OCI-LY7 (cell line): ENCODE data around the gene TMEM244.

Source experiments
- EZH2phosphoT487 ChIP-seq: fragments of 200-600 bp; sonication (generic); IDR thresholded peaks from 2 replicates; pipeline ENCODE4 v1.6.1; 2018; ENCODE audit warnings: low read depth, borderline replicate concordance, mild to moderate bottlenecking, mixed run types, antibody characterized with exemption, low read length, moderate library complexity, mixed read lengths
- TF ChIP-seq, protein P1 (sequence below): fragments of 200-600 bp; sonication (generic); conservative IDR thresholded peaks from 2 replicates; pipeline ENCODE4 v1.5.1; 2014; ENCODE audit warnings: mild to moderate bottlenecking, antibody characterized with exemption, low read length, moderate library complexity, mixed read lengths

DNA sequence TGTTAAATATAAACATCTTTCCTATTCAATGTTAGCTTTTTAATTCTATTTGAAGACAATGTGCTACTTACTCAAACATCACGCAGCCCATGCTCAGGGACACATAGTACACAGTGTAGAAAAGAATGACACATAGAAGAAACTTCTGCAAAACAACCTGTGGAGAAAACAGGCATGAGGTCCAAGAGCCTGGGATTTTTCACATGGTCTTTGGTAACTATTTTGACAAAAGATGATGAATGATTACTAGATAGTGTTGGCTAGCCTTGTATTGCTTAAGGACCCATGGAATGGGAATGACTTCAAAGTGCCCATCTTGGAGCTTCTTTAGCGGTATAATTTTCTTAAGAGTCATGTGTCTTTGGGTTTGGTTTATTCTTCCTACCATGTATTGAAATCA is 15.4 kb downstream of the TMEM244 start:
- TF ChIP-seq, protein P1, sequence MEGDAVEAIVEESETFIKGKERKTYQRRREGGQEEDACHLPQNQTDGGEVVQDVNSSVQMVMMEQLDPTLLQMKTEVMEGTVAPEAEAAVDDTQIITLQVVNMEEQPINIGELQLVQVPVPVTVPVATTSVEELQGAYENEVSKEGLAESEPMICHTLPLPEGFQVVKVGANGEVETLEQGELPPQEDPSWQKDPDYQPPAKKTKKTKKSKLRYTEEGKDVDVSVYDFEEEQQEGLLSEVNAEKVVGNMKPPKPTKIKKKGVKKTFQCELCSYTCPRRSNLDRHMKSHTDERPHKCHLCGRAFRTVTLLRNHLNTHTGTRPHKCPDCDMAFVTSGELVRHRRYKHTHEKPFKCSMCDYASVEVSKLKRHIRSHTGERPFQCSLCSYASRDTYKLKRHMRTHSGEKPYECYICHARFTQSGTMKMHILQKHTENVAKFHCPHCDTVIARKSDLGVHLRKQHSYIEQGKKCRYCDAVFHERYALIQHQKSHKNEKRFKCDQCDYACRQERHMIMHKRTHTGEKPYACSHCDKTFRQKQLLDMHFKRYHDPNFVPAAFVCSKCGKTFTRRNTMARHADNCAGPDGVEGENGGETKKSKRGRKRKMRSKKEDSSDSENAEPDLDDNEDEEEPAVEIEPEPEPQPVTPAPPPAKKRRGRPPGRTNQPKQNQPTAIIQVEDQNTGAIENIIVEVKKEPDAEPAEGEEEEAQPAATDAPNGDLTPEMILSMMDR, result no peak
- no peak for TF ChIP-seq EZH2phosphoT487
